Panc1 (cell line): Measurements from ENCODE around the gene RARS2. TPM values are rescaled to one million over a fixed set of nuclear protein-coding genes. Genes with fewer than 3 reads are reported as not detected.
A peak's percentile ranks its signal among the peaks of the same experiment; 100 is the strongest.

Source experiments
- ATAC-seq: fragments of 200-7000 bp; cut with Tn5 transposase; 2 replicates; pipeline ENCODE4 v1.9.1; 2020; ENCODE audit warnings: mild to moderate bottlenecking, moderate library complexity
- BruUV-seq: library from RNA; stranded (reverse); fragments of 400-500 nt; replicated peaks from 2 replicates; lab custom pipeline; 2021; lab: Mats Ljungman, UMichigan
- CTCF ChIA-PET: fragments of 300-600 bp; sonication (Branson Sonifier 250); formaldehyde crosslinking; loops from one replicate; lab custom pipeline; 2022; ENCODE audit warnings: antibody characterized with exemption; lab: Charles Lee
- POLR2A ChIA-PET: fragments of 300-600 bp; sonication (Branson Sonifier 250); formaldehyde crosslinking; loops from one replicate; lab custom pipeline; 2022; ENCODE audit warnings: antibody characterized with exemption; lab: Charles Lee
- DNase-seq: peaks from one replicate; pipeline ENCODE4 v3.0.0-alpha.2; 2010; ENCODE audit warnings: low read depth, low spot score
- H3K27ac ChIP-seq: 2 replicates; pipeline ENCODE4 v1.5.1; 2011; ENCODE audit warnings: mild to moderate bottlenecking, low read length, inconsistent platforms
- H3K27me3 ChIP-seq: fragments of 200-500 bp; sonication (Bioruptor generic); 2 replicates; pipeline ENCODE4 v1.6.0; 2014; ENCODE audit warnings: low read length, inconsistent platforms; ENCODE audit not compliant: control insufficient read depth, insufficient read depth
- H3K36me3 ChIP-seq: fragments of 200-500 bp; sonication (Bioruptor generic); 2 replicates; pipeline ENCODE4 v1.5.1; 2014; ENCODE audit warnings: inconsistent platforms, mild to moderate bottlenecking, low read length, moderate library complexity; ENCODE audit not compliant: control insufficient read depth, insufficient read depth
- H3K4me1 ChIP-seq: 2 replicates; pipeline ENCODE4 v1.5.1; 2011; ENCODE audit warnings: inconsistent platforms, mild to moderate bottlenecking, low read length, moderate library complexity; ENCODE audit not compliant: control insufficient read depth, insufficient read depth
- H3K4me3 ChIP-seq, 2 experiments: 2 replicates each; pipeline ENCODE4 v1.5.1; 2011 to 2012; ENCODE audit warnings: low read depth in 2 of 2, low read length in 2 of 2, mild to moderate bottlenecking in 2 of 2, inconsistent platforms in 1 of 2, moderate library complexity in 1 of 2
- H3K9me3 ChIP-seq: fragments of 200-500 bp; sonication (Bioruptor generic); 2 replicates; pipeline ENCODE4 v1.5.1; 2014; ENCODE audit warnings: low read depth, mild to moderate bottlenecking, inconsistent platforms, low read length, moderate library complexity; ENCODE audit not compliant: control insufficient read depth, insufficient read depth
- CTCF ChIP-seq: fragments of 450-650 bp; IDR thresholded peaks from 2 replicates; pipeline ENCODE4 v1.5.1; 2017; ENCODE audit warnings: mild to moderate bottlenecking
- POLR2AphosphoS5 ChIP-seq: IDR thresholded peaks from 2 replicates; pipeline ENCODE4 v1.6.1; 2012; ENCODE audit warnings: mild to moderate bottlenecking, low read depth, low read length, moderate library complexity
- SIN3A ChIP-seq: IDR thresholded peaks from 2 replicates; pipeline ENCODE4 v1.6.1; 2012; ENCODE audit warnings: low read depth, mild to moderate bottlenecking, low read length, moderate library complexity, borderline replicate concordance; ENCODE audit not compliant: insufficient read depth
- TCF7L2 ChIP-seq: IDR thresholded peaks from 2 replicates; pipeline ENCODE4 v1.6.1; 2011; ENCODE audit warnings: mild to moderate bottlenecking, low read depth, low read length, inconsistent platforms
- in situ Hi-C: cut with HindIII; loops from 2 replicates; pipeline ENCODE4 v1.10.0; 2016; ENCODE audit warnings: low sequenced_read_pairs, low pct_unique_long_range_greater_than_20kb
- intact Hi-C: fragments of 100-400 bp; cut with micrococcal nuclease; formaldehyde crosslinking; loops from one replicate; pipeline ENCODE4 v1.10.0; 2022; ENCODE audit not compliant: unreplicated experiment
- total RNA-seq: library from RNA; stranded (reverse); gene quantifications from one replicate; pipeline ENCODE4 v1.2.1, GENCODE V29; 2021; ENCODE audit not compliant: unreplicated experiment
- TF ChIP-seq, protein P1 (sequence below), 2 experiments: IDR thresholded peaks; 2 replicates each; pipeline ENCODE4 v1.6.1; 2011 to 2012; ENCODE audit warnings: low read depth in 2 of 2, control low read depth in 1 of 2, low read length in 1 of 2, mild to moderate bottlenecking in 1 of 2, moderate library complexity in 1 of 2; ENCODE audit not compliant: insufficient read depth in 1 of 2

Gene RARS2
- total RNA-seq, 1 experiment from 2014 or later = 38.3 TPM

- Histone ChIP-seq H3K4me3 (peak overlapping the region; percentile 95 to 100), H3K4me1 (peaks cover 4% of the 10 kb centered on the region; the same call in 1 of the 2 replicates), H3K36me3 (peaks cover 5% of the 10 kb centered on the region), H3K27ac (peak overlapping the region; percentile 98), H3K27me3 (no peaks in the 10 kb centered on the region), H3K9me3 (no peaks in the 10 kb centered on the region)
- ChIA-PET POLR2A (interaction anchor here (0.6 kb wide), 3 partner anchors 19 to 432 kb away, joined by 3 to 5 read pairs (median 3); no protein-coding TSS in a partner anchor), CTCF (no interaction called here)
- intact Hi-C loops = no loop called here
- TSS peak; percentile 74 for BruUV-seq
- DNase-seq (no peak), ATAC-seq (no peak)
- in situ Hi-C loops = no loop called here
- no peak for TF ChIP-seq CTCF
- TF ChIP-seq, protein P1, sequence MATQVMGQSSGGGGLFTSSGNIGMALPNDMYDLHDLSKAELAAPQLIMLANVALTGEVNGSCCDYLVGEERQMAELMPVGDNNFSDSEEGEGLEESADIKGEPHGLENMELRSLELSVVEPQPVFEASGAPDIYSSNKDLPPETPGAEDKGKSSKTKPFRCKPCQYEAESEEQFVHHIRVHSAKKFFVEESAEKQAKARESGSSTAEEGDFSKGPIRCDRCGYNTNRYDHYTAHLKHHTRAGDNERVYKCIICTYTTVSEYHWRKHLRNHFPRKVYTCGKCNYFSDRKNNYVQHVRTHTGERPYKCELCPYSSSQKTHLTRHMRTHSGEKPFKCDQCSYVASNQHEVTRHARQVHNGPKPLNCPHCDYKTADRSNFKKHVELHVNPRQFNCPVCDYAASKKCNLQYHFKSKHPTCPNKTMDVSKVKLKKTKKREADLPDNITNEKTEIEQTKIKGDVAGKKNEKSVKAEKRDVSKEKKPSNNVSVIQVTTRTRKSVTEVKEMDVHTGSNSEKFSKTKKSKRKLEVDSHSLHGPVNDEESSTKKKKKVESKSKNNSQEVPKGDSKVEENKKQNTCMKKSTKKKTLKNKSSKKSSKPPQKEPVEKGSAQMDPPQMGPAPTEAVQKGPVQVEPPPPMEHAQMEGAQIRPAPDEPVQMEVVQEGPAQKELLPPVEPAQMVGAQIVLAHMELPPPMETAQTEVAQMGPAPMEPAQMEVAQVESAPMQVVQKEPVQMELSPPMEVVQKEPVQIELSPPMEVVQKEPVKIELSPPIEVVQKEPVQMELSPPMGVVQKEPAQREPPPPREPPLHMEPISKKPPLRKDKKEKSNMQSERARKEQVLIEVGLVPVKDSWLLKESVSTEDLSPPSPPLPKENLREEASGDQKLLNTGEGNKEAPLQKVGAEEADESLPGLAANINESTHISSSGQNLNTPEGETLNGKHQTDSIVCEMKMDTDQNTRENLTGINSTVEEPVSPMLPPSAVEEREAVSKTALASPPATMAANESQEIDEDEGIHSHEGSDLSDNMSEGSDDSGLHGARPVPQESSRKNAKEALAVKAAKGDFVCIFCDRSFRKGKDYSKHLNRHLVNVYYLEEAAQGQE (IDR thresholded peaks at IDR 0.05; ENCODE audit: insufficient read depth in 1 of 2, low read depth in 2 of 2, low read length in 1 of 2) = no peak
- no peak for TF ChIP-seq TCF7L2
- no peak for TF ChIP-seq SIN3A
Measured at GRCh38 chr6:87588756-87589407, 905 bp downstream of the RARS2 start.

DNA sequence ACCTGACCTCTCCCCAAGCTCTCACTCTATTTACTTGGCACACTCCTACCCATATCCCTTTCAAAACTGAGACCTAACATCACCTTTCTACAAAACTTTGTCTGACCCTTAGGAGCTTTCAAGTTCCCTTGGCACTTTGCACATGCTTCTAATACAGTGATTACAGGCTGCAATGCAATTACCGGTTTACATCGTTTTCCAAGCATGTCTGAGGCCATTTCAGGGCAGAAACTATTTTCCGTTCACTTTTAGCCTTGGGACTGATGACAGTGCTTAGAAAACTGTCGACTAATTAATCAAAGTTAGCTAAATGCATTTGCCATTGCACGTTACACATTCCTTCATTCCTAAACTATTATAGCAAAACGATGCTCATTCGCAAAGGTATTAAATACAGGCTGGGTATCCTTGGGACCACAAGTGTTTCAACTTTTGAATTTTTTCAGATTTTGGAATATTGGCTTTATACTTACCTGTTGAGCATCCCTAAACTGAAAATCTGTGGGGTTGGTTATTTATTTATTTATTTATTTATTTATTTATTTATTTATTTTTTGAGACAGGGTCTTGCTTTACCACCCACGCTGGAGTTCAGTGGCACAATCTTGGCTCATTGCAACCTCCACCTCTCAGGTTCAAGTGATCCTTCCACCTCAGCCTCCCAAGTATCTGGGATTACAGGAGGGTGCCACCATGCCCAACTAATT is 3.3 kb downstream of the RARS2 start:
- H3K9me3 ChIP-seq = no peaks in the 10 kb centered on the region
- H3K4me3 ChIP-seq = no peak overlapping the region
- peaks cover 4% of the 10 kb centered on the region; the same call in 1 of the 2 replicates for H3K4me1 ChIP-seq
- no peak overlapping the region for H3K27ac ChIP-seq
- ChIA-PET POLR2A (no interaction called here), CTCF (no interaction called here)
- BruUV-seq = no TSS peak
- no peaks in the 10 kb centered on the region for H3K27me3 ChIP-seq
- DNase-seq (no peak), ATAC-seq (no peak)
- H3K36me3 ChIP-seq = peaks cover 9% of the 10 kb centered on the region
- intact Hi-C loops (no loop called here), in situ Hi-C loops (no loop called here)
- no peak for TF ChIP-seq SIN3A
- TF ChIP-seq TCF7L2 = no peak
- TF ChIP-seq POLR2AphosphoS5 = no peak
- no peak for TF ChIP-seq CTCF
- TF ChIP-seq, protein P1 (IDR thresholded peaks at IDR 0.05; ENCODE audit: insufficient read depth in 1 of 2, low read depth in 2 of 2, low read length in 1 of 2) = no peak
